Uterus (tissue), 4 donors: ENCODE measurements around the gene SMIM24. TPM values are rescaled to one million over a fixed set of nuclear protein-coding genes. Genes with fewer than 3 reads are reported as not detected.
"Not testable (repeated sequence)": the region's sequence is repeated elsewhere in the genome, so short reads cannot be mapped to it uniquely, and the experiment has no call there.

Experiments
- DNase-seq, 2 donors: peaks; one replicate each; pipeline ENCODE4 v3.0.0-alpha.2; 2019 to 2020
- H3K27ac ChIP-seq, 2 donors: fragments of 200-600 bp; sonication (generic); 1 replicate in 1 of 2; 2 replicates in 1 of 2; pipeline ENCODE4 v1.5.1; 2016 to 2018
- H3K27me3 ChIP-seq, 2 donors: fragments of 200-600 bp; sonication (generic); one replicate each; pipeline ENCODE4 v1.5.1; 2018 to 2019; ENCODE audit warnings: control low read depth in 1 of 2
- H3K36me3 ChIP-seq, 2 donors: fragments of 200-600 bp; sonication (generic); one replicate each; pipeline ENCODE4 v1.5.1; 2019; ENCODE audit warnings: control low read depth in 1 of 2
- H3K4me1 ChIP-seq, 2 donors: fragments of 200-600 bp; sonication (generic); one replicate each; pipeline ENCODE4 v1.5.1; 2018 to 2019; ENCODE audit warnings: control low read depth in 1 of 2
- H3K4me3 ChIP-seq, 2 donors: fragments of 200-600 bp; sonication (generic); 1 replicate in 1 of 2; 2 replicates in 1 of 2; pipeline ENCODE4 v1.5.1; 2018 to 2019; ENCODE audit warnings: mild to moderate bottlenecking in 1 of 2
- H3K9me3 ChIP-seq, 2 donors: fragments of 200-600 bp; sonication (generic); one replicate each; pipeline ENCODE4 v1.5.1; 2019; ENCODE audit warnings: control low read depth in 1 of 2
- POLR2A ChIP-seq, 2 donors: fragments of 450-650 bp; IDR thresholded peaks; one replicate each; pipeline ENCODE4 v1.6.1; 2016; ENCODE audit warnings: antibody characterized with exemption in 2 of 2, mild to moderate bottlenecking in 1 of 2, moderate library complexity in 1 of 2
- intact Hi-C: fragments of 100-400 bp; cut with DNase I; formaldehyde crosslinking; loops from one replicate; pipeline ENCODE4 v1.15.1; 2023; ENCODE audit warnings: low total_unique reads
- total RNA-seq, 4 donors: library from RNA; depleted of rRNA in 3 of 4; stranded (reverse); fragments of >200 nt in 3 of 4; gene quantifications; one replicate each; pipeline versions ENCODE4 v1.1.0 to v1.2.4, GENCODE V29; 2014 to 2023
- TF ChIP-seq, protein P1 (sequence below), 4 experiments: fragments of 200-600 bp in 2 of 4; fragments of 450-650 bp in 2 of 4; sonication (generic) in 2 of 4; IDR thresholded peaks; one replicate each; pipeline ENCODE4 v1.5.1; 2016 to 2019; ENCODE audit warnings: antibody characterized with exemption in 4 of 4, mild to moderate bottlenecking in 2 of 4, moderate library complexity in 1 of 4
- donor health status: DM: yes; HTN: yes; CAD: no.

The SMIM24 gene
- total RNA-seq, 4 donors from 2014 or later = 0.97 TPM; not detected in 3

DNA sequence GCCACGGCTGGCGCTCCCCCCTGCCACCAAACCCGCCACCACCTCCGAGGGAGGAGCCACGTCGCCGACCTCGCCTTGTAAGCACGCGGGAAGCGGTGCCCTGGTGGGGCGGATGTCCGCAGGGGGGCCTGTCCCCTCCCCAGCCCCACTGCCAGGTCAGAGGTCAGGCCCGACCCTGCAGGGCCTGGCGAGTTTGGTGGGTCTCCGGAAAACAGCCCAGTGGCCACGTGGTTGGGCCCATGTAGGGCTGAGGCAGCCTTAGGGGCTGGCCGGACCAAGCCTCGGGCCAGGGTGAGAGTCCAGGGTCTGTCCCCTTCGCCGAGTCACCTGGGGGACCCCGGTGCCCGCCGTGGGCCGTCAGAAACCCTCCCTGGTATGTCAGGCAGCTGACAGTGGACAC is 26.5 kb downstream of the SMIM24 start:
- H3K36me3 ChIP-seq = no peaks in the 10 kb centered on the region
- H3K9me3 ChIP-seq = no peaks in the 10 kb centered on the region
- no peak for TF ChIP-seq POLR2A (IDR thresholded peaks at IDR 0.05)
- TF ChIP-seq, protein P1, sequence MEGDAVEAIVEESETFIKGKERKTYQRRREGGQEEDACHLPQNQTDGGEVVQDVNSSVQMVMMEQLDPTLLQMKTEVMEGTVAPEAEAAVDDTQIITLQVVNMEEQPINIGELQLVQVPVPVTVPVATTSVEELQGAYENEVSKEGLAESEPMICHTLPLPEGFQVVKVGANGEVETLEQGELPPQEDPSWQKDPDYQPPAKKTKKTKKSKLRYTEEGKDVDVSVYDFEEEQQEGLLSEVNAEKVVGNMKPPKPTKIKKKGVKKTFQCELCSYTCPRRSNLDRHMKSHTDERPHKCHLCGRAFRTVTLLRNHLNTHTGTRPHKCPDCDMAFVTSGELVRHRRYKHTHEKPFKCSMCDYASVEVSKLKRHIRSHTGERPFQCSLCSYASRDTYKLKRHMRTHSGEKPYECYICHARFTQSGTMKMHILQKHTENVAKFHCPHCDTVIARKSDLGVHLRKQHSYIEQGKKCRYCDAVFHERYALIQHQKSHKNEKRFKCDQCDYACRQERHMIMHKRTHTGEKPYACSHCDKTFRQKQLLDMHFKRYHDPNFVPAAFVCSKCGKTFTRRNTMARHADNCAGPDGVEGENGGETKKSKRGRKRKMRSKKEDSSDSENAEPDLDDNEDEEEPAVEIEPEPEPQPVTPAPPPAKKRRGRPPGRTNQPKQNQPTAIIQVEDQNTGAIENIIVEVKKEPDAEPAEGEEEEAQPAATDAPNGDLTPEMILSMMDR (IDR thresholded peaks at IDR 0.05) = no peak
- no peak for DNase-seq
- no peaks in the 10 kb centered on the region for H3K27me3 ChIP-seq
- peak overlapping the region; percentile 91 to 98 for H3K27ac ChIP-seq
- H3K4me3 ChIP-seq = no peak overlapping the region
- peaks cover 2 to 40% of the 10 kb centered on the region in 2 donors for H3K4me1 ChIP-seq
- intact Hi-C loops = no loop called here

DNA sequence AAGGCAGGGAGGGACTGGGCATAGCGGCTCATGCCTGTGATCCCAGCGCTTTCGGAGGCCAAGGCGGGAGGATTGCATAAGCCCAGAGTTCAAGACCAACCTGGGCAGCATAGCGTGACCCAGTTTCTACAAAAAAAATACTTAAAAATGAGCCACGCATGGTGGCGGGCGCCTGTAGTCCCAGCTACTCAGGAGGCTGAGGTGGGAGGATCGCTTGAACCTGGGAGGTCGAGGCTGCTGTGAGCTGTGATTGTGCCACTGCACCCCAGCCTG is 27.4 kb downstream of the SMIM24 start:
- H3K4me1 ChIP-seq = peaks cover 0 to 30% of the 10 kb centered on the region in 2 donors
- H3K27me3 ChIP-seq, intact Hi-C loops, H3K9me3 ChIP-seq, H3K4me3 ChIP-seq, DNase-seq, H3K36me3 ChIP-seq: not testable (repeated sequence)
- peak overlapping the region; percentile 91 to 98 for H3K27ac ChIP-seq

DNA sequence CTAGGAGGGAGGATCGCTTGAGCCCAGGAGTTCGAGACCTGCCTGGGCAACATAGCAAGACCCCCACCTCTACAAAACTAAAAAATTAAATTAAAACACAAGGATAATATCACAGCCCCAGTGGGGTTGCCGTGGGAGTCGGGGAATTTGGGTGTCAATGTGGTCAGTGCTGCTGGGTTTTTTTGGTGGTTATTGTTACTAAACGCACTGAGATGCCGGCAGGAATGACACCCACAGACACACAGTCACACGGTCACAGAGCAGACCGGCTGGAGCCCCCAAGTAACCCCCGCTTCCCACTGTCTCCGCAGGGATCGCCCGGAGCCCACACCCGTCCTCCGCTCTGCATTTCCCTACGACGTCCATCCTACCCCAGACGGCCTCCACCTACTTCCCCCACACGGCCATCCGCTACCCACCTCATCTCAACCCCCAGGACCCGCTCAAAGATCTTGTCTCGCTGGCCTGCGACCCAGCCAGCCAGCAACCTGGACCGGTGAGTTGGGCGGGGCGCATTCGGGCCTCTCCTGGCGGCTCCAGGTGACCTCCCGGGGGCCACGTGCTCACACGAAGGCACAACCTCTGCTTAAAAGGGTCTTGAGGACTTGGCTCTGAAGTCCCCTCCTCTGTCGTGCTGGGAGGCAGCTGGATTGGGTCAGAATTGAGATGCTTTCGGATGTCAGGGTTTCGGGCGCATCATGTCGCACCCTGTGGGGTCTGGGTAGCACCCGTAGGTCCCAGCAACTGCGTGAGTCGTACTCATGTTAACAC is 28.0 kb downstream of the SMIM24 start:
- TF ChIP-seq POLR2A (IDR thresholded peaks at IDR 0.05) = no peak
- TF ChIP-seq, protein P1 (IDR thresholded peaks at IDR 0.05) = no peak
- intact Hi-C loops = no loop called here
- no peaks in the 10 kb centered on the region for H3K9me3 ChIP-seq
- no peak overlapping the region for H3K4me3 ChIP-seq
- peak in 1 of 2 donors; percentile 18 for DNase-seq
- H3K4me1 ChIP-seq = peaks cover 0 to 25% of the 10 kb centered on the region in 2 donors
- H3K27ac ChIP-seq = peak overlapping the region; percentile 91 to 98
- no peaks in the 10 kb centered on the region for H3K27me3 ChIP-seq
- no peaks in the 10 kb centered on the region for H3K36me3 ChIP-seq

DNA sequence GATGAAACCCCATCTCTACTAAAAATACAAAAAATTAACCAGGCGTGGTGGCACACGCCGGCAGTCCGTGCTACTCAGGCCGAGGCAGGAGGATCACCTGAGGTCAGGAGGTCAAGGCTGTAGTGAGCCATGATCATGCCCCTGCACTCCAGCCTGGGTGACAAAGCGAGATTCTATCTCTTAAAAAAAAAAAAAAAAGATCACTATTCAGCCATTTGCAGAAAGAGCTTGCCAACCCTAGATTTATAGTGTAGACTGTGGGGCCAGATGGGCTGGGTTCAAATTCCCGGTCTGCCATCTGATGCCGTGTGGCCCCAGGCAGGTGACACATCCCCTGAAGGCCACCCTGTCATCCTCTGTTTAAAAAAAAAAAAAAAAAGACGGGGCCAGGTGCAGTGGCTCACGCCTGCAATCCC is 28.9 kb downstream of the SMIM24 start:
- Histone ChIP-seq H3K27me3 (no peaks in the 10 kb centered on the region), H3K4me1 (peaks cover 0 to 16% of the 10 kb centered on the region in 2 donors), H3K9me3 (no peaks in the 10 kb centered on the region), H3K4me3 (no peak overlapping the region), H3K36me3 (no peaks in the 10 kb centered on the region), H3K27ac (peak overlapping the region; percentile 91 to 98)
- TF ChIP-seq, protein P1 (IDR thresholded peaks at IDR 0.05) = no peak
- no peak for TF ChIP-seq POLR2A (IDR thresholded peaks at IDR 0.05)
- DNase-seq = peak in 1 of 2 donors; percentile 19
- intact Hi-C loops = no loop called here

DNA sequence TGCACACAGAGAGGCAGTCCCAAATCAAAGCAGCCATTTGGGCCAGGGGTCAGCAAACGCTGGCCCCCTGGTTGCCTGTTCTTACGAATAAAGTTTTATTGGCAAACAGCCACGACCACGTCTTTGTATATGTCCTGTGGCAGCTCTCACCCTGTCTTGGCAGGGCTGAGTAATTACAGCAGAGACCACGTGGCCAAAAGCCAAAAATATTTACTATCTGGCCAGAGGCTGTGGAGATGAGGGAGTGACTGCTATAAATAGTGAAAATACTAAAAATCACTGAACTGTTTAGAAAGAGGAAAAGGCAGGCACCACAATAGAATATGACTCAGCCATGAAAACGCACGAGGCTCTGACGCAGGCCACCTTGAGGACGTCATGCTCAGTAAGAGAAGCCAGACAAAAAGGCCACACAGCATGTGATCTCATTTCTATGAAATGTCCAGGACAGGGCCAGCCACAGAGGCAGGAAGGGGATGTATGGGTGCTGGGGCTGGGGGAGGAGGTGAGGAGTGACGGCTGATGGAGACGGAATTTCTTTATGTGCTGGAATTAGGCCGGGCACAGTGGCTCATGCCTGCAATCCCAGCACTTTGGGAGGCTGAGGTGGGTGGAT is 29.4 kb downstream of the SMIM24 start:
- H3K27me3 ChIP-seq = no peaks in the 10 kb centered on the region
- H3K4me1 ChIP-seq = peaks cover 0 to 10% of the 10 kb centered on the region in 2 donors
- no peaks in the 10 kb centered on the region for H3K9me3 ChIP-seq
- H3K36me3 ChIP-seq = no peaks in the 10 kb centered on the region
- TF ChIP-seq, protein P1 (IDR thresholded peaks at IDR 0.05) = no peak
- peak in 1 of 2 donors; percentile 53 for TF ChIP-seq POLR2A (IDR thresholded peaks at IDR 0.05)
- intact Hi-C loops = no loop called here
- peak overlapping the region; percentile 91 to 98 for H3K27ac ChIP-seq
- DNase-seq = peak; percentile 88 to 93
- H3K4me3 ChIP-seq = no peak overlapping the region
